NB4 (cell line): ENCODE results near the gene SCART1.
"Not testable (repeated sequence)": the region's sequence is repeated elsewhere in the genome, so short reads cannot be mapped to it uniquely, and the experiment has no call there.

ENCODE experiments used
- DNase-seq: peaks from one replicate; pipeline ENCODE4 v3.0.0; 2010; ENCODE audit warnings: low read depth
- H3K4me3 ChIP-seq: one replicate; pipeline ENCODE4 v1.5.1; 2011; ENCODE audit warnings: mild to moderate bottlenecking, low read depth, low read length, moderate library complexity
- CTCF ChIP-seq: IDR thresholded peaks from one replicate; pipeline ENCODE4 v1.5.1; 2012; ENCODE audit warnings: low read depth, low read length
- MAX ChIP-seq: IDR thresholded peaks from 2 replicates; pipeline ENCODE4 v1.6.1; 2011; ENCODE audit warnings: low read depth, low read length
- MYC ChIP-seq: IDR thresholded peaks from 2 replicates; pipeline ENCODE4 v1.6.1; 2011; ENCODE audit warnings: low read depth, low read length
- POLR2A ChIP-seq: IDR thresholded peaks from 2 replicates; pipeline ENCODE4 v1.6.1; 2011; ENCODE audit warnings: mild to moderate bottlenecking; ENCODE audit not compliant: insufficient read length; ENCODE audit errors: extremely low read depth

Gene SCART1

GRCh38 chr10:133489816-133490588 lies 36.3 kb downstream of the SCART1 start:
- TF ChIP-seq MYC (no peak), POLR2A (no peak), CTCF (no peak), MAX (no peak)
- no peak for DNase-seq
- no peak overlapping the region for H3K4me3 ChIP-seq

- DNase-seq, H3K4me3 ChIP-seq: not testable (repeated sequence)
Measured at GRCh38 chr10:133493562-133493961, 39.8 kb downstream of the SCART1 start.

- not testable (repeated sequence) for H3K4me3 ChIP-seq
- DNase-seq: peak; percentile 28
- peak; percentile 22 for TF ChIP-seq CTCF
Measured at GRCh38 chr10:133497363-133497762, 43.6 kb downstream of the SCART1 start.

- not testable (repeated sequence) for H3K4me3 ChIP-seq, DNase-seq
Measured at GRCh38 chr10:133499176-133499575, 45.4 kb downstream of the SCART1 start.

GRCh38 chr10:133500897-133501296 lies 47.2 kb downstream of the SCART1 start:
- H3K4me3 ChIP-seq, DNase-seq: not testable (repeated sequence)

- DNase-seq: no peak
- no peak overlapping the region for H3K4me3 ChIP-seq
- TF ChIP-seq MAX (no peak), MYC (no peak), CTCF (no peak), POLR2A (no peak)
Measured at GRCh38 chr10:133509700-133510099, 56.0 kb downstream of the SCART1 start.

GRCh38 chr10:133511408-133511807 lies 57.7 kb downstream of the SCART1 start:
- TF ChIP-seq MAX (no peak), MYC (no peak)
- no peak overlapping the region for H3K4me3 ChIP-seq
- no peak for DNase-seq

- no peak for TF ChIP-seq POLR2A
- TF ChIP-seq CTCF: no peak
- TF ChIP-seq MYC: no peak
- no peak for TF ChIP-seq MAX
- no peak overlapping the region for H3K4me3 ChIP-seq
- DNase-seq: no peak
Measured at GRCh38 chr10:133511907-133512528, 58.3 kb downstream of the SCART1 start.
